ENCODE results near the gene TCP10L. TPM values are rescaled to one million over a fixed set of nuclear protein-coding genes. Genes with fewer than 3 reads are reported as not detected.

Gene TCP10L
- total and polyA plus RNA-seq, 2 of the 13 experiments (the other 11 are each of a cell fraction or from before 2014, with no cell fraction given): 0.90 to 2.4 TPM

DNA sequence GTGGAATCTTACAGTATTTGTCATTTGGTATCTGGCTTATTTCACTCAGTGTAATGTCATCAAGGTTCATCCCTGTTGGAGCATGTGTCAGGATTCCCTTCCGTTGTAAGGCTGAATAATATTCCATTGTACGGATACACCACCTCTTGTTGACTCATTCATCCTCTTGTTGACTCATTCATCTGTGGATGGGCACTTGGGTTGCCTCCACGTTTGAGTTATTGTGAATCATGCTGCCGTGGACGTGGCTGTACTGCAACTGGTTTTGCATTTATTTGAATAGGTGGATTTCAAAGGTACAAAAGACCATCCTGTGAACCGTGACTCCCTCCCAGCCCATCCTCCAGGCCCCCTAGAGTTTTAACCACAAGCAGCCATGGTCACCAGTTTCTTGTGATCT lies 11.9 kb upstream of the TCP10L start (continued):
- no peak for TF ChIP-seq ZNF460 (CRISPR knock-in tag; IDR thresholded peaks at IDR 0.05; ENCODE audit: borderline replicate concordance)
- peak; percentile 75; the same call in 1 of the 2 replicates for TF ChIP-seq FOXK2 (IDR thresholded peaks at IDR 0.05)
- TF ChIP-seq RFXAP (CRISPR knock-in tag; IDR thresholded peaks at IDR 0.05; ENCODE audit: borderline replicate concordance): no peak
- TF ChIP-seq, protein P1, sequence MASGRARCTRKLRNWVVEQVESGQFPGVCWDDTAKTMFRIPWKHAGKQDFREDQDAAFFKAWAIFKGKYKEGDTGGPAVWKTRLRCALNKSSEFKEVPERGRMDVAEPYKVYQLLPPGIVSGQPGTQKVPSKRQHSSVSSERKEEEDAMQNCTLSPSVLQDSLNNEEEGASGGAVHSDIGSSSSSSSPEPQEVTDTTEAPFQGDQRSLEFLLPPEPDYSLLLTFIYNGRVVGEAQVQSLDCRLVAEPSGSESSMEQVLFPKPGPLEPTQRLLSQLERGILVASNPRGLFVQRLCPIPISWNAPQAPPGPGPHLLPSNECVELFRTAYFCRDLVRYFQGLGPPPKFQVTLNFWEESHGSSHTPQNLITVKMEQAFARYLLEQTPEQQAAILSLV (CRISPR knock-in tag; IDR thresholded peaks at IDR 0.05; ENCODE audit: borderline replicate concordance): no peak
- peak; percentile 17; the same call in 1 of the 2 replicates for TF ChIP-seq ZBTB38 (CRISPR knock-in tag; IDR thresholded peaks at IDR 0.05)
- peak; percentile 28; the same call in 1 of the 2 replicates for TF ChIP-seq NCOA2 (CRISPR knock-in tag; IDR thresholded peaks at IDR 0.05)
- TF ChIP-seq, protein P2, sequence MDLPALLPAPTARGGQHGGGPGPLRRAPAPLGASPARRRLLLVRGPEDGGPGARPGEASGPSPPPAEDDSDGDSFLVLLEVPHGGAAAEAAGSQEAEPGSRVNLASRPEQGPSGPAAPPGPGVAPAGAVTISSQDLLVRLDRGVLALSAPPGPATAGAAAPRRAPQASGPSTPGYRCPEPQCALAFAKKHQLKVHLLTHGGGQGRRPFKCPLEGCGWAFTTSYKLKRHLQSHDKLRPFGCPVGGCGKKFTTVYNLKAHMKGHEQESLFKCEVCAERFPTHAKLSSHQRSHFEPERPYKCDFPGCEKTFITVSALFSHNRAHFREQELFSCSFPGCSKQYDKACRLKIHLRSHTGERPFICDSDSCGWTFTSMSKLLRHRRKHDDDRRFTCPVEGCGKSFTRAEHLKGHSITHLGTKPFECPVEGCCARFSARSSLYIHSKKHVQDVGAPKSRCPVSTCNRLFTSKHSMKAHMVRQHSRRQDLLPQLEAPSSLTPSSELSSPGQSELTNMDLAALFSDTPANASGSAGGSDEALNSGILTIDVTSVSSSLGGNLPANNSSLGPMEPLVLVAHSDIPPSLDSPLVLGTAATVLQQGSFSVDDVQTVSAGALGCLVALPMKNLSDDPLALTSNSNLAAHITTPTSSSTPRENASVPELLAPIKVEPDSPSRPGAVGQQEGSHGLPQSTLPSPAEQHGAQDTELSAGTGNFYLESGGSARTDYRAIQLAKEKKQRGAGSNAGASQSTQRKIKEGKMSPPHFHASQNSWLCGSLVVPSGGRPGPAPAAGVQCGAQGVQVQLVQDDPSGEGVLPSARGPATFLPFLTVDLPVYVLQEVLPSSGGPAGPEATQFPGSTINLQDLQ (CRISPR knock-in tag; IDR thresholded peaks at IDR 0.05): no peak
- TF ChIP-seq KDM1A (CRISPR knock-in tag; IDR thresholded peaks at IDR 0.05): peak; percentile 60; the same call in 1 of the 2 replicates
- TF ChIP-seq, protein P3, sequence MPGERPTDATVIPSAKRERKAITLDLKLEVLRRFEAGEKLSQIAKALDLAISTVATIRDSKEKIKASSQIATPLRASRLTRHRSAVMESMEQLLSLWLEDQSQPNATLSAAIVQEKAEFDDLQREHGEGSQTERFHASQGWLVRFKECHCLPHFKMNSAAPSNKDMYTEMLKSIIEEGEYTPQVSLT (CRISPR knock-in tag; IDR thresholded peaks at IDR 0.05; ENCODE audit: borderline replicate concordance, low read depth): no peak
- TF ChIP-seq TGIF2 (CRISPR knock-in tag; IDR thresholded peaks at IDR 0.05): peak; percentile 71
- TF ChIP-seq KDM6A (CRISPR knock-in tag; IDR thresholded peaks at IDR 0.05; ENCODE audit: low read depth): no peak
- TF ChIP-seq STAG1 (CRISPR knock-in tag; IDR thresholded peaks at IDR 0.05): no peak; the same call in 1 of the 2 replicates
- TF ChIP-seq CEBPB (IDR thresholded peaks at IDR 0.05; ENCODE audit: borderline replicate concordance, low read depth, low read length): no peak
- TF ChIP-seq CCDC6 (CRISPR knock-in tag; IDR thresholded peaks at IDR 0.05): no peak
- no peak for TF ChIP-seq NR3C1 (CRISPR knock-in tag; IDR thresholded peaks at IDR 0.05)
- TF ChIP-seq, protein P4, sequence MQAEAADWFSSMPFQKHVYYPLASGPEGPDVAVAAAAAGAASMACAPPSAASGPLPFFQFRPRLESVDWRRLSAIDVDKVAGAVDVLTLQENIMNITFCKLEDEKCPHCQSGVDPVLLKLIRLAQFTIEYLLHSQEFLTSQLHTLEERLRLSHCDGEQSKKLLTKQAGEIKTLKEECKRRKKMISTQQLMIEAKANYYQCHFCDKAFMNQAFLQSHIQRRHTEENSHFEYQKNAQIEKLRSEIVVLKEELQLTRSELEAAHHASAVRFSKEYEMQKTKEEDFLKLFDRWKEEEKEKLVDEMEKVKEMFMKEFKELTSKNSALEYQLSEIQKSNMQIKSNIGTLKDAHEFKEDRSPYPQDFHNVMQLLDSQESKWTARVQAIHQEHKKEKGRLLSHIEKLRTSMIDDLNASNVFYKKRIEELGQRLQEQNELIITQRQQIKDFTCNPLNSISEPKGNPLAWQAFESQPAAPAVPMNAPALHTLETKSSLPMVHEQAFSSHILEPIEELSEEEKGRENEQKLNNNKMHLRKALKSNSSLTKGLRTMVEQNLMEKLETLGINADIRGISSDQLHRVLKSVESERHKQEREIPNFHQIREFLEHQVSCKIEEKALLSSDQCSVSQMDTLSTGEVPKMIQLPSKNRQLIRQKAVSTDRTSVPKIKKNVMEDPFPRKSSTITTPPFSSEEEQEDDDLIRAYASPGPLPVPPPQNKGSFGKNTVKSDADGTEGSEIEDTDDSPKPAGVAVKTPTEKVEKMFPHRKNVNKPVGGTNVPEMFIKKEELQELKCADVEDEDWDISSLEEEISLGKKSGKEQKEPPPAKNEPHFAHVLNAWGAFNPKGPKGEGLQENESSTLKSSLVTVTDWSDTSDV (CRISPR knock-in tag; IDR thresholded peaks at IDR 0.05): no peak
- TF ChIP-seq, protein P5, sequence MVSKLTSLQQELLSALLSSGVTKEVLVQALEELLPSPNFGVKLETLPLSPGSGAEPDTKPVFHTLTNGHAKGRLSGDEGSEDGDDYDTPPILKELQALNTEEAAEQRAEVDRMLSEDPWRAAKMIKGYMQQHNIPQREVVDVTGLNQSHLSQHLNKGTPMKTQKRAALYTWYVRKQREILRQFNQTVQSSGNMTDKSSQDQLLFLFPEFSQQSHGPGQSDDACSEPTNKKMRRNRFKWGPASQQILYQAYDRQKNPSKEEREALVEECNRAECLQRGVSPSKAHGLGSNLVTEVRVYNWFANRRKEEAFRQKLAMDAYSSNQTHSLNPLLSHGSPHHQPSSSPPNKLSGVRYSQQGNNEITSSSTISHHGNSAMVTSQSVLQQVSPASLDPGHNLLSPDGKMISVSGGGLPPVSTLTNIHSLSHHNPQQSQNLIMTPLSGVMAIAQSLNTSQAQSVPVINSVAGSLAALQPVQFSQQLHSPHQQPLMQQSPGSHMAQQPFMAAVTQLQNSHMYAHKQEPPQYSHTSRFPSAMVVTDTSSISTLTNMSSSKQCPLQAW (CRISPR knock-in tag; IDR thresholded peaks at IDR 0.05): no peak
- TF ChIP-seq ONECUT2 (CRISPR knock-in tag; IDR thresholded peaks at IDR 0.05): no peak
- TF ChIP-seq ZIK1 (CRISPR knock-in tag; IDR thresholded peaks at IDR 0.05; ENCODE audit: borderline replicate concordance, low read depth): no peak
- no peak for TF ChIP-seq TOE1 (CRISPR knock-in tag; IDR thresholded peaks at IDR 0.05)
- no peak for TF ChIP-seq HOXA9 (CRISPR knock-in tag; IDR thresholded peaks at IDR 0.05; ENCODE audit: borderline replicate concordance)
- TF ChIP-seq POLR2G (IDR thresholded peaks at IDR 0.05; ENCODE audit: low read depth, low read length): no peak
- no peak for TF ChIP-seq PAF1 (CRISPR knock-in tag; IDR thresholded peaks at IDR 0.05)
- TF ChIP-seq ARNTL (CRISPR knock-in tag; IDR thresholded peaks at IDR 0.05): no peak

Measured in HepG2 (cell line).